Muscle of leg (tissue), 11 donors: ENCODE data around the gene FASTK. TPM values are rescaled to one million over a fixed set of nuclear protein-coding genes. Genes with fewer than 3 reads are reported as not detected.

Experiments
- DNase-seq: peaks from one replicate; pipeline ENCODE4 v3.0.0; 2013
- H3K27ac ChIP-seq: one replicate; pipeline ENCODE4 v1.5.1; 2013; ENCODE audit warnings: mild to moderate bottlenecking, low read length, control low read depth
- H3K27me3 ChIP-seq: one replicate; pipeline ENCODE4 v1.6.1; 2013; ENCODE audit warnings: low read length; ENCODE audit not compliant: control insufficient read depth, insufficient read depth
- H3K36me3 ChIP-seq: one replicate; pipeline ENCODE4 v1.6.1; 2013; ENCODE audit warnings: low read length; ENCODE audit not compliant: control insufficient read depth, insufficient read depth
- H3K4me1 ChIP-seq: one replicate; pipeline ENCODE4 v1.6.1; 2013; ENCODE audit warnings: low read length; ENCODE audit not compliant: control insufficient read depth, insufficient read depth
- H3K4me3 ChIP-seq: one replicate; pipeline ENCODE4 v1.5.1; 2013; ENCODE audit warnings: low read length, control low read depth
- H3K9me3 ChIP-seq: replicated peaks from 2 replicates; pipeline ENCODE4 v1.6.1; 2013; ENCODE audit warnings: low read depth, low read length; ENCODE audit not compliant: control insufficient read depth
- WGBS: methylation state at CpG from one replicate; pipeline ENCODE4 v1.1.5; 2013; ENCODE audit warnings: missing lambda C conversion rate; ENCODE audit not compliant: insufficient coverage; 5-methylcytosine and 5-hydroxymethylcytosine counted together
- polyA plus RNA-seq, 8 donors: library from polyadenylated mRNA; unstranded; fragments of 120-200 nt; gene quantifications; one replicate each; pipeline versions ENCODE4 v1.2.1 to v1.2.3, GENCODE V29; 2013; ENCODE audit warnings: inconsistent platforms in 1 of 8, low replicate concordance in 1 of 8; ENCODE audit not compliant: insufficient read length in 8 of 8, insufficient read depth in 1 of 8
- total RNA-seq: library from RNA; stranded (reverse); fragments of 120-200 nt; gene quantifications from one replicate; pipeline ENCODE4 v1.2.4, GENCODE V29; 2013

The FASTK gene
- total and polyA plus RNA-seq, 9 donors = 65.2 to 90.1 (median 81.2) TPM

DNA sequence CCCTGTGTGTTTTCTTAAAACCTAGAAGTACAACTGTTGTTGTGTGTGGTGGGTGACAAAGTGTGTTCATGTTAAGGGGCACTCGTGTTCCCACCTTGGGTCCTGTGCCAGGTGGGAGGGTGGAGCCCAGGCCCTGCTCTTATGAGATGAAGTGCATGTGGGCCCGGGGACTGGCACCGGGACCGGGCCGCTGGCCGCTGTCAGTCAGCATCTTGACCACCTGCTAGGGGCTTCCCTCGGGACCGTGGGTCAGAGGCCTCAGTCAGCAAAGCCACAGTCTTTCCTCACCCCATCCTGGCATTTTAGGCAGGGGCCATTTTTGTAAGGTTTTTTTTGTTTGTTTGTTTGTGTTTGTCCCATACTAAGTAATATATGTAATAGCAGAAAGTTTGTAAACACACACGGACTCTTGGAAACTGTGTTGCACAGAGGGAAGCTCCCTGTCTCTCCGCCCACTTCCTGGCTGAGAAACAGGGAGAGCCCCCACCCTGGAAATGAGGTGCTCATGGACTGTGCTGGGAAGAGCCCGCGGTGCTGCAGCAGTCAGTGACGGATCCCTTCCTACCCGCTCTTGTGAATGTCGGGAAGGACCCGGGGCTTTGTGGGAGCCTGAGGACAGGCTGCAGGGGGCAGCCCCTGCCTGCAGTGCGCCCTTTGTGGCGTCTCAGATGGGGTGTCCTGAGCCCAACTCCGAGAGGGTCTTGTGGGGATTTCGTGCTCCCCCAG is 19.0 kb upstream of the FASTK start:
- WGBS = 58% methylated on average over 13 of the region's 20 CpGs

DNA sequence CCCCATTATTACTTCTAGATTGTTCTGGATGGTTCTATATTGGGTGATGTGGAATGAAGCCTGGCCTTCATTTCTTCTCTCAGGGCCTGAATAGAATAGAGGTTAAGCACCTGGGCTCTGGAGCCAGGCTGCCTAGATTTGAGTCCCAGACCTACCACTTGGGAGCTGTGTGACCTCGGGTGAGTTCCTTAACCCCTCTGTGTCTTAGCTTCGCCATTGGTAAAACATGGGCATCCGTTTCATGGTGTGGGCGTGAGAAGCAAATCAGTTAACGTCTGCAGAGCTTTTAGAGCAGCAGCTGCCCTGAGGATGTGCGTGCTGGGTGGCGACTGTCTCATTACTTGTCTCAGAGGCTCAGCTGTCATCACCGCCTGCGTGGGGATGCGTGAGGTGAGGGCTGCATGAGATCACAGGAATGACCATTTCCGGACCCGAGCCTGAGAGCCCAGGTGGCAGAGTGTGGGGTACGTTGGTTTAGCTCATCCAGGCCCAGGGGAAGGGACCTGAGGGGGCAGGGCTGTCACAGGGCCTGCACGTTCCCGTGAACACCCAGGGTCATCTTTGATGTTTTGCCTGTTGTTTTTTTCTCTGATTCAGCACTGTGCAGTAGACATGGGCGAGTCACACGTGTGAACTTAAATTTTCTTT is 15.3 kb upstream of the FASTK start:
- WGBS = 78% methylated on average over 15 of the region's 17 CpGs
- no peak for DNase-seq

More for the DNA sequence above, 19.0 kb upstream of the FASTK start:
- H3K4me3 ChIP-seq = no peak overlapping the region
- DNase-seq = peak; percentile 34
- H3K36me3 ChIP-seq = peaks cover 5% of the 10 kb centered on the region
- H3K27ac ChIP-seq = no peak overlapping the region
- peaks cover 15% of the 10 kb centered on the region for H3K4me1 ChIP-seq
- H3K27me3 ChIP-seq = no peaks in the 10 kb centered on the region
- H3K9me3 ChIP-seq = no peaks in the 10 kb centered on the region

GRCh38 chr7:151095123-151095797 is 14.7 kb upstream of the FASTK start:
- DNase-seq = no peak
- WGBS = 64% methylated on average over 5 of the region's 10 CpGs
- H3K4me3 ChIP-seq = no peak overlapping the region
- H3K9me3 ChIP-seq = no peaks in the 10 kb centered on the region
- H3K27me3 ChIP-seq = no peaks in the 10 kb centered on the region
- H3K27ac ChIP-seq = no peak overlapping the region
- H3K4me1 ChIP-seq = peaks cover 24% of the 10 kb centered on the region
- H3K36me3 ChIP-seq = peaks cover 33% of the 10 kb centered on the region

More for the DNA sequence above, 15.3 kb upstream of the FASTK start:
- Histone ChIP-seq H3K4me3 (no peak overlapping the region), H3K36me3 (peaks cover 33% of the 10 kb centered on the region), H3K9me3 (no peaks in the 10 kb centered on the region), H3K27ac (no peak overlapping the region), H3K27me3 (no peaks in the 10 kb centered on the region), H3K4me1 (peaks cover 20% of the 10 kb centered on the region)

DNA sequence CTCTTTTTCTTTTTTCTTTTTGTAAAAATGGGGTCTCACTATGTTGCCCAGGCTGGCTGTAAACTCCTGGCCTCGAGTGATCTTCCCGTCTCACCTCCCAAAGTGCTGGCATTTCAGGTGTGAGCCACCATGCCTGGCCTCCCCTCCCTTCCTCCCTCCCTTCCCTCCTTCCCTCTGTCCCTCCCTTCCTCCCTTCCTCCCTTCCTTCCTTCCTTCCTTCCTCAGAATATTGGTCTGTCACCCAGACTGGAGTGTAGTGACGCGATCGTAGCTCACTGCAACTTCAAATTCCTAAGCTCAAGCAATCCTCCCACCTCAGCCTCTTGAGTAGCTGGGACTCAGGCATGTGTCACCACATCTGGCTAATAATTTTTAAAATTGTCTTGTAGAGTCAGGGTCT is 14.1 kb upstream of the FASTK start:
- H3K27me3 ChIP-seq = no peaks in the 10 kb centered on the region
- H3K4me3 ChIP-seq = no peak overlapping the region
- no peak overlapping the region for H3K27ac ChIP-seq
- H3K4me1 ChIP-seq = peaks cover 30% of the 10 kb centered on the region
- DNase-seq = no peak
- peaks cover 33% of the 10 kb centered on the region for H3K36me3 ChIP-seq
- no peaks in the 10 kb centered on the region for H3K9me3 ChIP-seq
- WGBS = 85% methylated on average over 2 of the region's 5 CpGs

- Histone ChIP-seq H3K27ac (no peak overlapping the region), H3K4me3 (no peak overlapping the region), H3K36me3 (peaks cover 35% of the 10 kb centered on the region), H3K9me3 (no peaks in the 10 kb centered on the region), H3K27me3 (no peaks in the 10 kb centered on the region), H3K4me1 (peaks cover 36% of the 10 kb centered on the region)
- 86% methylated on average over 6 of the region's 6 CpGs for WGBS
- DNase-seq = no peak
These were observed 13.1 kb upstream of the FASTK start for GRCh38 chr7:151093748-151094147.

GRCh38 chr7:151091988-151092387 is 11.4 kb upstream of the FASTK start:
- peaks cover 35% of the 10 kb centered on the region for H3K36me3 ChIP-seq
- peaks cover 46% of the 10 kb centered on the region for H3K4me1 ChIP-seq
- H3K4me3 ChIP-seq = no peak overlapping the region
- WGBS = 86% methylated on average over 5 of the region's 14 CpGs
- no peak for DNase-seq
- no peak overlapping the region for H3K27ac ChIP-seq
- H3K9me3 ChIP-seq = no peaks in the 10 kb centered on the region
- H3K27me3 ChIP-seq = no peaks in the 10 kb centered on the region

- Histone ChIP-seq H3K4me3 (no peak overlapping the region), H3K27ac (no peak overlapping the region), H3K36me3 (peaks cover 35% of the 10 kb centered on the region), H3K4me1 (peaks cover 46% of the 10 kb centered on the region), H3K27me3 (no peaks in the 10 kb centered on the region), H3K9me3 (no peaks in the 10 kb centered on the region)
- WGBS = 55% methylated on average over 6 of the region's 6 CpGs
- no peak for DNase-seq
These were observed 10.8 kb upstream of the FASTK start for GRCh38 chr7:151091431-151091830.

DNA sequence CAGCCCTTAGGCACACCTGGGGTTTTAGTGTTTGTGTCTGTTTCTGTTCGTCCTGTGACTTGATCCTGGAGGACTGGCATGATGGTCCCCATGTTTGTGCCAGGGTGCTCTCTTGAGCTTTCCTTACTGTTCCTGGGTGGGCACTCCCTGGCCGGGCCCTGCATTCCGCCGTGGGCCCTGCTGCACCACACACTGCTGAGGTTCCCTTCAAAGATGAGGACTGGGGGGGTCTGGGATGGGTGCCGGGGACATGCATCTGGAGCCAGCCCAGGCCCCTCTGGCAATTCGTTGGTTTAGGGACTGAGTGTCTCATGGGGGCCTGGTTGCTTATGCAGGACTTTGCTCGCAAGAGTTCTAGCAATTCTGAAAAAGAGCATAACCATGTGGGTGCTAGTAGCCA is 10.4 kb upstream of the FASTK start:
- Histone ChIP-seq H3K36me3 (peaks cover 33% of the 10 kb centered on the region), H3K27me3 (no peaks in the 10 kb centered on the region), H3K4me1 (peaks cover 46% of the 10 kb centered on the region), H3K27ac (no peak overlapping the region), H3K4me3 (no peak overlapping the region), H3K9me3 (no peaks in the 10 kb centered on the region)
- no peak for DNase-seq
- WGBS = 89% methylated on average over 5 of the region's 7 CpGs

DNA sequence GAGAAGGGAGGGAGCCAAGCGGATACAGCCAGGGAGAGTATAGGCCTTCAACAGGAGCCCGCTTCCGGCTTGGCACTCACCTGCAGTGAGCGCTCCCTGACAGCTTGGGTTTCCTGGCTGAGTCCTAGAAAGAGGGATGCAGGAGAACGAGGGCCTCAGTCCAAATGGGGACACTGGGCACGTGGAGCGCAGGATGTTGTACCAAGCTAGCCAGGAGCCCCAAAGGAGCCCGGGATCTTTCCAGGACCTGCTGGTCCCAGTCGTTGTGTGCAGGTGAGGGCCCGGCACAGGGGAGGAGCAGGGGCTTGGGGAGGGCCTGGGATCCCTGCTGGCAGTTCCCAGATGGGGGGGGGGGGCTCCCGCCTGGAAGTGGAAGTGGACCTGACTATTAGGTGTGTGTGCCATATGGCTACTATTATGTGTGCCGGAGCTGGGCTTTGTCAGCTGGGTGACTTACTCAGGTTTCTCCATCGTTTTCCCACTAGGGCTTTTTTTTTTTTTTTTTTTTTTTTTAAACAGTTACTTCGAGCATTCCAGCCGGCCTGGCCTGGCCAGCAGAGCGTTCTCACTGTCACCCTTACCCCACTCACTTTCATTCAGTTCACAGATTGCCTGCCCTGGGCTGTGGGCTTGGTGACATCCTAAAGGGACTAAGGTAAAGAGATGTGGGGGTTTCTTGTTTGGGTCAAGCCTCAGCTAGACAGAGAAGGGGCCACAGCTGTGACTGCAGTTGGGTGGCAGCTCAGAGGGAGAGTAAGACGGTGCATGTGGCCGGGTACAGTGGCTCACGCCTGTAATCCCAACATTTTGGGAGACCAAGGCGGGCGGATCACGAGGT is 9.5 kb upstream of the FASTK start:
- Histone ChIP-seq H3K4me3 (peak overlapping the region; percentile 87), H3K9me3 (no peaks in the 10 kb centered on the region), H3K36me3 (peaks cover 32% of the 10 kb centered on the region), H3K27me3 (no peaks in the 10 kb centered on the region), H3K27ac (peak overlapping the region; percentile 91), H3K4me1 (peaks cover 53% of the 10 kb centered on the region)
- WGBS = 82% methylated on average over 9 of the region's 22 CpGs
- no peak for DNase-seq
